OCI-LY7 (cell line): ENCODE results near the gene RPUSD2. TPM values are rescaled to one million over a fixed set of nuclear protein-coding genes. Genes with fewer than 3 reads are reported as not detected.

Experiments
- BruUV-seq: library from RNA; stranded (reverse); fragments of 400-500 nt; replicated peaks from 2 replicates; lab custom pipeline; 2021; lab: Mats Ljungman, UMichigan
- CTCF ChIA-PET: fragments of 300-600 bp; sonication (Branson Sonifier 250); formaldehyde crosslinking; loops from one replicate; lab custom pipeline; 2022; ENCODE audit warnings: antibody characterized with exemption; ENCODE audit not compliant: unreplicated experiment; lab: Charles Lee
- POLR2A ChIA-PET: fragments of 300-600 bp; sonication (Branson Sonifier 250); formaldehyde crosslinking; loops from one replicate; lab custom pipeline; 2022; ENCODE audit warnings: antibody characterized with exemption; lab: Charles Lee
- DNase-seq: peaks from one replicate; pipeline ENCODE4 v3.0.0-alpha.2; 2015; ENCODE audit warnings: low spot score
- H2AFZ ChIP-seq: fragments of 200-600 bp; sonication (generic), shearing (Covaris generic); 2 replicates; pipeline ENCODE4 v1.6.1; 2014; ENCODE audit warnings: mild to moderate bottlenecking, antibody characterized with exemption, low read length, moderate library complexity
- H3K27ac ChIP-seq: fragments of 200-600 bp; sonication (generic); 2 replicates; pipeline ENCODE4 v1.5.1; 2014; ENCODE audit warnings: mixed run types, low read depth, mild to moderate bottlenecking, moderate library complexity, low read length, inconsistent platforms; ENCODE audit not compliant: poor library complexity, severe bottlenecking
- H3K36me3 ChIP-seq: fragments of 200-600 bp; sonication (generic); 2 replicates; pipeline ENCODE4 v1.6.1; 2014; ENCODE audit warnings: mild to moderate bottlenecking, antibody characterized with exemption, low read length, moderate library complexity, mixed read lengths; ENCODE audit not compliant: insufficient read depth
- H3K4me1 ChIP-seq: fragments of 200-600 bp; sonication (generic); 2 replicates; pipeline ENCODE4 v1.5.1; 2014; ENCODE audit warnings: mild to moderate bottlenecking, low read length; ENCODE audit not compliant: insufficient read depth, poor library complexity, severe bottlenecking
- H3K4me2 ChIP-seq: fragments of 200-600 bp; sonication (generic); 2 replicates; pipeline ENCODE4 v1.6.1; 2014; ENCODE audit warnings: mild to moderate bottlenecking, low read length
- H3K4me3 ChIP-seq: fragments of 200-600 bp; sonication (generic); 2 replicates; pipeline ENCODE4 v1.5.1; 2014; ENCODE audit warnings: mild to moderate bottlenecking, low read depth, low read length; ENCODE audit not compliant: poor library complexity, severe bottlenecking
- H3K79me2 ChIP-seq: fragments of 200-600 bp; sonication (generic); 2 replicates; pipeline ENCODE4 v1.6.1; 2016; ENCODE audit warnings: low read depth, mild to moderate bottlenecking, low read length, moderate library complexity, mixed read lengths; ENCODE audit not compliant: insufficient read depth
- H3K9me2 ChIP-seq: fragments of 200-600 bp; sonication (generic); 2 replicates; pipeline ENCODE4 v1.6.1; 2016; ENCODE audit warnings: mild to moderate bottlenecking, low read length, mixed read lengths; ENCODE audit not compliant: insufficient read depth
- H3K9me3 ChIP-seq: fragments of 200-600 bp; sonication (generic); 2 replicates; pipeline ENCODE4 v1.6.1; 2014; ENCODE audit warnings: mild to moderate bottlenecking, mixed run types, low read length, mixed read lengths
- H4K20me1 ChIP-seq: fragments of 200-600 bp; sonication (generic); 2 replicates; pipeline ENCODE4 v1.6.1; 2014; ENCODE audit warnings: mild to moderate bottlenecking, antibody characterized with exemption, low read length, moderate library complexity, mixed read lengths; ENCODE audit not compliant: insufficient read depth
- CTCF ChIP-seq: fragments of 200-600 bp; sonication (generic); conservative IDR thresholded peaks from 2 replicates; pipeline ENCODE4 v1.5.1; 2014; ENCODE audit warnings: mild to moderate bottlenecking, antibody characterized with exemption, low read length, moderate library complexity, mixed read lengths
- EZH2phosphoT487 ChIP-seq: fragments of 200-600 bp; sonication (generic); IDR thresholded peaks from 2 replicates; pipeline ENCODE4 v1.6.1; 2018; ENCODE audit warnings: low read depth, borderline replicate concordance, mild to moderate bottlenecking, mixed run types, antibody characterized with exemption, low read length, moderate library complexity, mixed read lengths
- intact Hi-C: fragments of 100-400 bp; cut with micrococcal nuclease; formaldehyde crosslinking; loops from one replicate; pipeline ENCODE4 v1.10.0; 2022; ENCODE audit not compliant: unreplicated experiment
- total RNA-seq, 2 experiments: library from RNA; depleted of rRNA in 1 of 2; stranded (reverse); fragments of >200 nt in 1 of 2; shearing (Covaris generic) in 1 of 2; gene quantifications; 2 replicates each; pipeline ENCODE4 v1.2.3, GENCODE V29; 2014 to 2022

Gene RPUSD2
- total RNA-seq, 2 experiments from 2014 or later: 18.9 to 26.4 TPM

- H3K27ac ChIP-seq: no peak overlapping the region
- ChIA-PET CTCF (no interaction called here), POLR2A (no interaction called here)
- intact Hi-C loops: no loop called here
- H3K9me2 ChIP-seq: no peaks in the 10 kb centered on the region
- H3K9me3 ChIP-seq: no peaks in the 10 kb centered on the region
- H2AFZ ChIP-seq: no peak overlapping the region
- H3K79me2 ChIP-seq: no peaks in the 10 kb centered on the region
- H3K4me1 ChIP-seq: no peaks in the 10 kb centered on the region
- BruUV-seq: no TSS peak
- no peak for DNase-seq
- TF ChIP-seq CTCF (no peak), EZH2phosphoT487 (no peak)
- no peak overlapping the region for H3K4me3 ChIP-seq
- no peaks in the 10 kb centered on the region for H3K36me3 ChIP-seq
- H3K4me2 ChIP-seq: no peak overlapping the region
- no peaks in the 10 kb centered on the region for H4K20me1 ChIP-seq
Measured at GRCh38 chr15:40534371-40534770, 34.7 kb upstream of the RPUSD2 start.

- no peak for TF ChIP-seq CTCF
- TF ChIP-seq EZH2phosphoT487: no peak
- H4K20me1 ChIP-seq: no peaks in the 10 kb centered on the region
- intact Hi-C loops: no loop called here
- H3K27ac ChIP-seq: no peak overlapping the region
- no peak overlapping the region for H2AFZ ChIP-seq
- H3K9me3 ChIP-seq: no peaks in the 10 kb centered on the region
- DNase-seq: no peak
- CTCF ChIA-PET: no interaction called here
- BruUV-seq: no TSS peak
- H3K4me2 ChIP-seq: no peak overlapping the region
- H3K4me3 ChIP-seq: no peak overlapping the region
- no peaks in the 10 kb centered on the region for H3K9me2 ChIP-seq
- POLR2A ChIA-PET: no interaction called here
- no peaks in the 10 kb centered on the region for H3K79me2 ChIP-seq
- no peaks in the 10 kb centered on the region for H3K36me3 ChIP-seq
- no peaks in the 10 kb centered on the region for H3K4me1 ChIP-seq
Measured at GRCh38 chr15:40536501-40536900, 32.6 kb upstream of the RPUSD2 start.

GRCh38 chr15:40538976-40539375 is 30.1 kb upstream of the RPUSD2 start:
- H3K4me2 ChIP-seq: no peak overlapping the region

More at GRCh38 chr15:40538976-40539375, 30.1 kb upstream of the RPUSD2 start:
- no peaks in the 10 kb centered on the region for H3K9me2 ChIP-seq
- H2AFZ ChIP-seq: no peak overlapping the region
- POLR2A ChIA-PET: interaction anchor here (0.7 kb wide), 1 partner anchor 99 kb away, joined by 4 read pairs; no protein-coding TSS in a partner anchor
- DNase-seq: no peak
- TF ChIP-seq EZH2phosphoT487 (no peak), CTCF (no peak)
- H3K4me3 ChIP-seq: no peak overlapping the region
- no peaks in the 10 kb centered on the region for H3K79me2 ChIP-seq
- no TSS peak for BruUV-seq
- intact Hi-C loops: no loop called here
- CTCF ChIA-PET: no interaction called here
- H3K9me3 ChIP-seq: no peaks in the 10 kb centered on the region
- peaks cover 11% of the 10 kb centered on the region for H3K4me1 ChIP-seq
- H3K36me3 ChIP-seq: no peaks in the 10 kb centered on the region
- no peaks in the 10 kb centered on the region for H4K20me1 ChIP-seq
- H3K27ac ChIP-seq: no peak overlapping the region
